GM18499 (cell line): ENCODE measurements around the gene SPINK1.
"Not testable (repeated sequence)": the region's sequence is repeated elsewhere in the genome, so short reads cannot be mapped to it uniquely, and the experiment has no call there.

ENCODE experiments used
- ATAC-seq: cut with Tn5 transposase; IDR thresholded peaks from one replicate; pipeline ENCODE4 v1.9.1; 2021; ENCODE audit warnings: moderate number of reproducible peaks; ENCODE audit not compliant: insufficient read depth, unreplicated experiment

The SPINK1 gene

GRCh38 chr5:147809830-147810666 lies 21.4 kb downstream of the SPINK1 start:
- no peak for ATAC-seq

DNA sequence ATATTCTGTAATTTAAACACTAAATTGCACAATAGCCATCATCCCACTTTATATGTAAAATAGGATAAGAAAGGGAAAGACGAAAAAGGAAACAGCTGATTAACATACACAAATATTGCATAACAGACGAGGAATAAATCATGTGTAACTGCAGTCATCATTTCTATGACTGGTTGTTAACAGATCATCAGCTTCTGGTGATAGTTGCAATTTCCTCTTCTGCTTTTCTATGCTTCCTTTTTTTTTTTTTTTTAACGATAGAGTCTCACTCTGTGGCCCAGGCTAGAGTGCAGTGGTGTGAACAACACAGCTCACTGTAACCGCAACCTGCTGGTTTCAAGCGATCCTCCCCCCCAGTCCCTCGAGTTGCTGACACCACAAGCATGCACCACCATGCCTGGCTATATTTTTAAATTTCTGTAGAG lies 26.4 kb downstream of the SPINK1 start:
- peak; percentile 97 for ATAC-seq

GRCh38 chr5:147804334-147804733 lies 27.1 kb downstream of the SPINK1 start:
- ATAC-seq: no peak

DNA sequence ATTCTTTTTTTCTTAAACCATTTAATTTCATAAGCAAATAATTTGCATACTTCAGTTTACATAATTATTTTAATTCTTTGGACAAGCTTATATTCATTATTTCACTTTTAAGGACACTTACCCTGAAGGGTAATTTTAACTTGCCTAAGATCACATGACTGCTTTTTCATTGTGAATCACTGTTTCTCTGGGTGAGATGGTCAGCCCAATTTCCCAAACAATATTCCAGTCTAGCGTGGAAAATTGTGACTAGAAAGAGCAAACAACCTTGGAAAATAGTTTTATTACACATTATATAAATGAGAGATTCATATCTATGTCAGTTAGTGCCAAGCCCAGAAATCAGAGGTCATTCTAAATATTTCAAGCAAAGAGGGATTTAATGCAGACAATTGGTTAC lies 27.5 kb downstream of the SPINK1 start:
- no peak for ATAC-seq

DNA sequence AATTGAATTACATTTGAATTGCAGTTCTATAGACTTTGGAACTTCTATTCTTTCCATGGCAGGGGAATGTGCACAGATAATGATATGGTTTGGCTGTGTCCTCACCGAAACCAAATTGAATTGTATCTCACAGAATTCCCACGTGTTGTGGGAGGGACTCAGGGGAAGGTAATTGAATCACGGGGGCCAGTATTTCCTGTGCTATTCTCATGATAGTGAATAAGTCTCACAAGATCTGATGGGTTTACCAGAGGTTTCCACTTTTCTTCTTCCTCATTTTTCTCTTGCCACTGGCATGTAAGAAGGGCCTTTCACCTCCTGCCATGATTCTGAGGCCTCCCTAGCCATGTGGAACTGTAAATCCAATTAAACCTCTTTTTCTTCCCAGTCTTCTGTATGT lies 28.3 kb downstream of the SPINK1 start:
- ATAC-seq: not testable (repeated sequence)

DNA sequence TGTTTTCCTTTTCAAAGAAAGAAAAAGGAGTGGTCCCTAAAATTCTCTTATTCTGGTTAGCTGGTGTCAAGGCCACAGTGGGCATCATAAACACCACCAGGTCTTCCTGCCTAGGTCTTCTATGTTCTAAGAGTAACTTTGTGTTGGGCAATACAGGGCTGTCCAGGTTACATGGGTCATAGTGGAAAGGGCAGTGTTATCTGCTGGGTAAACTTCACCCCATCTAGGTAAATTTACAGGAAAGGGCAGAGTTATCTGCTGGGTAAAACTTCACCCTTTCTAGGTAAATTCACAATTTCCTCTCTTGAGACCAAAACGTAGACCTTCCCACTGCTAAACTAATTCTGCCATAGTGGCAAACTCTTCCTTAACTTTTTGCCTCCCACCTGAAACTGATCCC lies 30.0 kb downstream of the SPINK1 start:
- ATAC-seq: no peak

DNA sequence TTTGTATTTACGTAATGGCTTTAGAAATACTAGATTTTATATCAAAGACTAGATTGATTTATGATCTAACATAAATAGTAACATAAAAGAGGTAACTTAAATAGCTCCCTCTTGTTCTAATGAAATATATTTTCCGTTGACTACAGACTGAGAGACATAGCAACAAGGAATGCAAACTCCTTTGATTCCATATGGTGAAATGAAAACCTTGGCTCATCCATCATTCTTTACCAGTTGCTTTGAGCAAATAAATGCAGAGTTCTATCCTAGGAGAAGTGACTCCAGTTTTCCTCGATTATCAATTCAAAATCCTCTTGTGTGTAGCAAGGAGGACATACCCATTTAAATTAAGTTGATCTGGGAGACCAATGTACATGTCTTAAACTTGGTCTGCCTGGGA lies 31.0 kb downstream of the SPINK1 start:
- no peak for ATAC-seq

- no peak for ATAC-seq
Measured at GRCh38 chr5:147796556-147797308, 34.7 kb downstream of the SPINK1 start.

GRCh38 chr5:147791181-147791580 lies 40.3 kb downstream of the SPINK1 start:
- no peak for ATAC-seq

GRCh38 chr5:147789820-147790219 lies 41.7 kb downstream of the SPINK1 start:
- ATAC-seq: no peak

- ATAC-seq: no peak
Measured at GRCh38 chr5:147788023-147788422, 43.4 kb downstream of the SPINK1 start.

DNA sequence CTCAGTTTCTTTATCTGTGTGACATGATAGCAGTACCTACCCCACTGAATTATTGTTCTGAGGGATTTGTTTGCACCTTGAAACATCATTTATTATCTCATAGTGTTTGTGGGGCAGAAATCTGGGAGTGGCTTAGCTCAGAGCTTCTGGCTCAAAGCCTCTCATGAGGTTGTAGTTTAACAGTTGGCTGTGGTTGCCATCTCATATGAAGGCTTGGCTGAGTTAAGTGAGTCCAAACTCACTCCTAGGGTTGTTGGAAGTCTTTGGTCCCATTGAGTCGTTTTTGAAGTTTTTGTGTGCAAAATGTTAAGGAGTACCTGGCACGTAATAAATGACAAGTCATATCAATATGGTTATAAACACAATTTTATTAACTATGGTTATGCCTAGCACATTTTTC lies 45.3 kb downstream of the SPINK1 start:
- no peak for ATAC-seq

DNA sequence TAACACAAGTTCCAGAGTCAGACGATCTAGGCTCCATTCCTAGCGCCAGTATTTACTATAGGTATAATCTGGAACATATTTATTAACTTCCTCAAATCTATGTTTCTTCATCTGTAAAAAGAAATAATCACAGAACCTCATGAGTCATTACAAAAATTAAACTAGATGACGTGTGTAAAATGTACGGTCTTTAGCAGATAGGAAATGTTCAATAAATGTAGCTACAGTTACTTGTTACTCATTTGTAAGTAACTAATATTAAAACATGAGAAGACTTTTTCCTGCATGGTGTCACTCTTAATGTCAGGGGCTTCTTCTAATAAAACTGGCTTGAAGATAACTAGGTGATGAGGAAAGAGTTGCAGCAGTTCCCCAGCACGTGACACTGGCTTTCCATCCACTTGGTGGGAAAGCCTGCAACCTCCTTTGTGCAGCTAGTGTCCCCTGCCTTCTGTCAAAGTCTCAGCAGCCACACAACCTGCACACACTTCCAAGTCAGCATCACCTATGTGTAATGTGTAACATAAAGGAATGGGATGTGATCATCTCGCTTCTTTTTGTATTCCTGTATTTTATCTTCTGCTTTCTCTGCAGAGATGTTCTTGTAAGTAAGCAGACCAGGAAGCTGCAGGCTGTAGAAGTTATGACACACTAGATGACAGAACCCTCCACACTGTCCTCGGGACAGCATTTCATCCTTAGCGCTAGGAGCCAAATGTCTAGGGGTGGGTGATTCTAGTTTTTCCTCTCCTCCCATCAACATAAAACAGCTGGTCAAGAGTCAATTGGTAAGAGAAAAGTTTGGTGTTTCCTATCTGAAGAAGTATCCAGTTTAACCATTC lies 47.1 kb downstream of the SPINK1 start:
- no peak for ATAC-seq

DNA sequence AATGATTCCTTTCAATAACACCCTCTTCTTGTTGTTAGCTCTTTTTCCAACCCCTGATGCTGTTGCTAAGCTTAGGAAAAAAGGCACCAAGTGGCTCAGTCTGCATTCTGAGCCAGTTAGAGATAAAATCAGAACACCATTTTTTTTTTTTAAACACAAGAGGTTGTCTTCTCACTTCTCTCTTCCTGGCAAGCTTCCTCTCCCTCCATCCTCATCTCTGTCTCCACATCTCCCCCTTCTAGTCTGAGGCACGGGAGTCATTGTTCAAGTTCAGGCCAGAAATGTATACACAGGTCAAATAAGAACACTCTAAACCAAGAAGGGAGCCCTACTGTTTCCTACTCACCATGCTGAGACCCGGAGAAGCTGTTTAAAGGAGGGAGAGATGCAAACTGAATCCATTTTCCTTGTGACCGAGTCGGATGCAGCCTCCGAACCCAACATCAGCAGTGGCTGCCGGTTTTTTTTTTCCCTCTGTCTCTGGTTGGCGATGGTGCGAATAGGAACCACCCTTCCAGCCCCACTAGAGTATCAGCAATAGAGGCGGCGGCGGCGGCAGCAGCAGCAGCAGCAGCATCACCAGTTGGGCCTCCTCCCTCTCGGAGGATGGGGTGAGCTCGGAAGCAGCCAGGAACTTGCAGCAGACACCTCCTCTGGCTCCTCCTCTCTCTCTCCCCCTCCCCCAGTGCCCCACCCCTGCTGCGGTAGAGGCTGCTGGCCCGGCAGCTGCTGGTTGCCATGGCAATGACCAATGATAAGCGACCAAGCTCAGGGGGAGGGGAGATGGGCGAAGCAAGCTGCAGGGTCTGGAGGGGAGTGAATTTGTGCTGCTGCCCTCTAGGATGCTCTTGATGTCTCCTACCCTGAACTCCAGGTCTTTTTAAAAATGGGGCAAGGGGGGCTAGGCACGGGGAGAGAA lies 49.1 kb downstream of the SPINK1 start, which contains the start of gene JAKMIP2:
Gene JAKMIP2 (minus strand): TSS at position 619 of the 919 bp plus-strand sequence. CDS start 110,922 bp downstream, outside the sequence.
- peak; percentile 75 for ATAC-seq

- ATAC-seq: no peak
Measured at GRCh38 chr5:147780924-147781573, 50.4 kb downstream of the SPINK1 start.

DNA sequence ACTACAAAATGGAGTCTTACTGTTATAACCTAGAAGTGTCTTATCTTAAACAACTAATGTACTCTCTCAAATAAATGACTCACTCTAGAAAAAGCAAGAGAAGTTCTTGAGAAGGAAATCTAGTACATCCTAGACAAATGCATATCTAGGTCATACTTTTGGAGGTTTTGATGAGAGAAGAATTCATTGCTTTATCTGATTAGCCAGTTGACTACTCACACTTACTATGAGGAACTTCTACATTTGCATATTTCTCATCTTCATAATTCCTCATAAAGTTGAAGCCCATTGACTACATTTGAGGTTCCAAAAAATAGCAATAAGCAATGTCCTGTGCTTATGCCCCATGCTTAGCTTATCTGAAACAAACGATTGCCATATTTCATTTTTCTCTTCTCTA lies 51.8 kb downstream of the SPINK1 start:
- ATAC-seq: no peak

DNA sequence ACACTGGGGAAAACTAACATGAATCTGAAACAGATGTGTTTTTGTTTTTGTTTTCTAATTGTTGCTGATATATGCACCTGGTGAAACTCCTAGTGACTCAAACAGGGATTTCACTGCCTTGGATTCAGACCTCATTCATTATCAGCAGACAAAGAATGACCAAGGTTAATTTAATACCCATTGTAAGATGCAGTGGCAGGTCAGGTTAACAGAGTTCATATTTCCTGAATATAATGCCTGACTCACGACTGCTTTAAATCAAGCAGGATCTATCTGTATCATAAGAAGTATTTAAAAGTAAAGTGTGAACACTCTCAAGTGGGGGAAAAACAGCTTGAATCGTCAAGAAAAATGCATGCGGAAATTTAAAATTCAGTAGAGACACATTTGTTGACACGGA lies 54.5 kb downstream of the SPINK1 start:
- no peak for ATAC-seq
